Measurements from ENCODE around the gene ITPK1. TPM values are rescaled to one million over a fixed set of nuclear protein-coding genes. Genes with fewer than 3 reads are reported as not detected.

Gene ITPK1
- polyA plus RNA-seq, 2 of the 4 experiments (the other 2 are of a cell fraction): 46.2 to 47.0 TPM

DNA sequence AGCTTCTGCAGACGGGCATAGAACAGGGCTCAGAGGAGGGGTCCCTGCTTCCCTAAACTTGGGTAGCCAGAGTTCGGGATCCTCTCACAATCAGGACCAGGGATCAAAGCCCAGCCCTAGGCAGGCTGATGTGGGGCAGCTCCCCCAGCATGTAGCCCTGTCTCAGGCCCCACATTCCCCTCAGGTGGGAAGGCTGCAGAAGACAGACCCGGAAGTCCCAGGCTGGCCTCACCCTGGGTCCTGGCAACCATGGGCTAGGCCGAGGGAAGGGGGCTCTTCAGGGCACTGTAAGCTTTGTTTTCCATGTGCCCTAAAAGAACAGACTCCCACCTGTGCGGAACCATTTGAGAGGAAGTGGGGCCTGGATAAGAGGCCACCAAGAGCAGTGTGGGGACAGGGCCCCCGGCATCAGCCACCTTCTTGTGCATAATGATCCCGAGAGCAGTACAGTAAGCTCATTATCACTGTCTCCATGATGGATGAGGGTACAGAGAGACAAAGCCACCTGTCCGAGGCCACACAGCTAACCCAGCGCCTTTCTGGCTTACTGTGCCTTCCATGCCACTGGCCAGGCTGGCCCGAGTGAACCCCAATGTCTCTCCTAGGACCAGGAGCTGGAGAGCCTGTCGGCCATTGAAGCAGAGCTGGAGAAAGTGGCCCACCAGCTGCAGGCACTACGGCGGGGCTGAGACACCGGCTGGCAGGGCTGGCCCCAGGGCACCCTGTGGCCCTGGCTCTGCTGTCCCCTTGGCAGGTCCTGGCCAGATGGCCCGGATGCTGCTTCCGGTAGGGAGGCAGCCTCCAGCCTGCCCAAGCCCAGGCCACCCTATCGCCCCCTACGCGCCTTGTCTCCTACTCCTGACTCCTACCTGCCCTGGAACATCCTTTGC is 181.3 kb downstream of the ITPK1 start:
- no peak overlapping the region for H3K27ac ChIP-seq
- 90% methylated on average over 18 of the region's 19 CpGs for WGBS (ENCODE audit: missing lambda C conversion rate)
- no peak overlapping the region for H3K4me2 ChIP-seq
- peaks cover 11% of the 10 kb centered on the region; the same call in 2 of the 3 replicates for H3K4me1 ChIP-seq
- TF ChIP-seq FOXS1 (CRISPR knock-in tag; IDR thresholded peaks at IDR 0.05) (no peak), HOXB13 (CRISPR knock-in tag; IDR thresholded peaks at IDR 0.05; ENCODE audit: low read depth) (no peak)
- TF ChIP-seq, protein P1, sequence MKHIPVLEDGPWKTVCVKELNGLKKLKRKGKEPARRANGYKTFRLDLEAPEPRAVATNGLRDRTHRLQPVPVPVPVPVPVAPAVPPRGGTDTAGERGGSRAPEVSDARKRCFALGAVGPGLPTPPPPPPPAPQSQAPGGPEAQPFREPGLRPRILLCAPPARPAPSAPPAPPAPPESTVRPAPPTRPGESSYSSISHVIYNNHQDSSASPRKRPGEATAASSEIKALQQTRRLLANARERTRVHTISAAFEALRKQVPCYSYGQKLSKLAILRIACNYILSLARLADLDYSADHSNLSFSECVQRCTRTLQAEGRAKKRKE (CRISPR knock-in tag; IDR thresholded peaks at IDR 0.05; ENCODE audit: low read depth): no peak
- POLR2A ChIA-PET: no interaction called here
- FAIRE-seq: no peak
- H3K9me3 ChIP-seq: no peaks in the 10 kb centered on the region
- no peak for DNase-seq (ENCODE audit: low read depth in 1 of 2, low spot score in 1 of 2)
- ATAC-seq: peak in 1 of 2 experiments; percentile 9; a peak in 1 of 6 replicates
- CTCF ChIA-PET: interaction anchor here (0.5 to 2.5 kb wide), 7 partner anchors 10 to 300 kb away, joined by 3 to 7 read pairs (median 4); no protein-coding TSS in a partner anchor
- H3K4me3 ChIP-seq: no peak overlapping the region

DNA sequence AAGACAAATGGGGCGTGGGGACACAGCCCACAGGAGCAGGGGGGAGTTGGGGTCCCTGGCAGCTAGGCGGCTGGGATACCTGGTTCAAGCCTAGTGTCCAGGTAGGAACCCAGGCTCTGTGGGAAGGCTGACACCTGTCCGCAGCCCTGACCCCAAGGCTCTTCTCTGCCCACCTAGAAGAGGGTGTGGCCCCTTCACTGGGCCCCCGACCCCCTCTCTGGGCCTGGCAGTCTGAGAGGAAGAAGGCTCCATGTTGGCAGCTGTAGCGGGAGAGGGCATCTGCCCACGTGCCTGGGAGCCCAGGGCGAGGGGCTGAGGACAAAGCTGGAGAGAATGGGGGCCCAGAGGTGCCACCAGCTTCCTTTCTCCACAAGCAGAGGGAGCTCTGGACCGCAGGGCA is 182.2 kb downstream of the ITPK1 start:
- DNase-seq (ENCODE audit: low read depth in 1 of 2, low spot score in 1 of 2): no peak
- WGBS (ENCODE audit: missing lambda C conversion rate): 68% methylated on average over 6 of the region's 8 CpGs
- no peak for ATAC-seq
- TF ChIP-seq EHMT2 (IDR thresholded peaks at IDR 0.05; ENCODE audit: low read depth): no peak
- TF ChIP-seq MAZ (IDR thresholded peaks at IDR 0.05; ENCODE audit: borderline replicate concordance, low read depth, low read length): no peak
- no peak for TF ChIP-seq ZFP36 (IDR thresholded peaks at IDR 0.05; ENCODE audit: borderline replicate concordance, partially characterized antibody)
- no peak for TF ChIP-seq MAFK (IDR thresholded peaks at IDR 0.05; ENCODE audit: partially characterized antibody)
- TF ChIP-seq ESRRA (IDR thresholded peaks at IDR 0.05; ENCODE audit: borderline replicate concordance, low read length): no peak
- no peak for TF ChIP-seq ZSCAN20 (CRISPR knock-in tag; IDR thresholded peaks at IDR 0.05)
- no peak for TF ChIP-seq POLR2A (IDR thresholded peaks at IDR 0.05; ENCODE audit: low read length)
- no peak for TF ChIP-seq NPAS2 (CRISPR knock-in tag; IDR thresholded peaks at IDR 0.05; ENCODE audit: borderline replicate concordance)
- TF ChIP-seq SMC3 (IDR thresholded peaks at IDR 0.05): no peak
- TF ChIP-seq CHD4 (IDR thresholded peaks at IDR 0.05; ENCODE audit: borderline replicate concordance): no peak
- TF ChIP-seq, protein P2, sequence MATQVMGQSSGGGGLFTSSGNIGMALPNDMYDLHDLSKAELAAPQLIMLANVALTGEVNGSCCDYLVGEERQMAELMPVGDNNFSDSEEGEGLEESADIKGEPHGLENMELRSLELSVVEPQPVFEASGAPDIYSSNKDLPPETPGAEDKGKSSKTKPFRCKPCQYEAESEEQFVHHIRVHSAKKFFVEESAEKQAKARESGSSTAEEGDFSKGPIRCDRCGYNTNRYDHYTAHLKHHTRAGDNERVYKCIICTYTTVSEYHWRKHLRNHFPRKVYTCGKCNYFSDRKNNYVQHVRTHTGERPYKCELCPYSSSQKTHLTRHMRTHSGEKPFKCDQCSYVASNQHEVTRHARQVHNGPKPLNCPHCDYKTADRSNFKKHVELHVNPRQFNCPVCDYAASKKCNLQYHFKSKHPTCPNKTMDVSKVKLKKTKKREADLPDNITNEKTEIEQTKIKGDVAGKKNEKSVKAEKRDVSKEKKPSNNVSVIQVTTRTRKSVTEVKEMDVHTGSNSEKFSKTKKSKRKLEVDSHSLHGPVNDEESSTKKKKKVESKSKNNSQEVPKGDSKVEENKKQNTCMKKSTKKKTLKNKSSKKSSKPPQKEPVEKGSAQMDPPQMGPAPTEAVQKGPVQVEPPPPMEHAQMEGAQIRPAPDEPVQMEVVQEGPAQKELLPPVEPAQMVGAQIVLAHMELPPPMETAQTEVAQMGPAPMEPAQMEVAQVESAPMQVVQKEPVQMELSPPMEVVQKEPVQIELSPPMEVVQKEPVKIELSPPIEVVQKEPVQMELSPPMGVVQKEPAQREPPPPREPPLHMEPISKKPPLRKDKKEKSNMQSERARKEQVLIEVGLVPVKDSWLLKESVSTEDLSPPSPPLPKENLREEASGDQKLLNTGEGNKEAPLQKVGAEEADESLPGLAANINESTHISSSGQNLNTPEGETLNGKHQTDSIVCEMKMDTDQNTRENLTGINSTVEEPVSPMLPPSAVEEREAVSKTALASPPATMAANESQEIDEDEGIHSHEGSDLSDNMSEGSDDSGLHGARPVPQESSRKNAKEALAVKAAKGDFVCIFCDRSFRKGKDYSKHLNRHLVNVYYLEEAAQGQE (IDR thresholded peaks at IDR 0.05): no peak
- ChIA-PET POLR2A (no interaction called here), CTCF (interaction anchor here (1.0 to 2.5 kb wide), 4 partner anchors 11 to 199 kb away, joined by 4 to 7 read pairs (median 6); no protein-coding TSS in a partner anchor)
- no peak overlapping the region for H3K4me3 ChIP-seq
- FAIRE-seq: no peak
- no peak overlapping the region for H3K27ac ChIP-seq
- H3K4me2 ChIP-seq: no peak overlapping the region
- peaks cover 11% of the 10 kb centered on the region; the same call in 2 of the 3 replicates for H3K4me1 ChIP-seq
- H3K9me3 ChIP-seq: no peaks in the 10 kb centered on the region

DNA sequence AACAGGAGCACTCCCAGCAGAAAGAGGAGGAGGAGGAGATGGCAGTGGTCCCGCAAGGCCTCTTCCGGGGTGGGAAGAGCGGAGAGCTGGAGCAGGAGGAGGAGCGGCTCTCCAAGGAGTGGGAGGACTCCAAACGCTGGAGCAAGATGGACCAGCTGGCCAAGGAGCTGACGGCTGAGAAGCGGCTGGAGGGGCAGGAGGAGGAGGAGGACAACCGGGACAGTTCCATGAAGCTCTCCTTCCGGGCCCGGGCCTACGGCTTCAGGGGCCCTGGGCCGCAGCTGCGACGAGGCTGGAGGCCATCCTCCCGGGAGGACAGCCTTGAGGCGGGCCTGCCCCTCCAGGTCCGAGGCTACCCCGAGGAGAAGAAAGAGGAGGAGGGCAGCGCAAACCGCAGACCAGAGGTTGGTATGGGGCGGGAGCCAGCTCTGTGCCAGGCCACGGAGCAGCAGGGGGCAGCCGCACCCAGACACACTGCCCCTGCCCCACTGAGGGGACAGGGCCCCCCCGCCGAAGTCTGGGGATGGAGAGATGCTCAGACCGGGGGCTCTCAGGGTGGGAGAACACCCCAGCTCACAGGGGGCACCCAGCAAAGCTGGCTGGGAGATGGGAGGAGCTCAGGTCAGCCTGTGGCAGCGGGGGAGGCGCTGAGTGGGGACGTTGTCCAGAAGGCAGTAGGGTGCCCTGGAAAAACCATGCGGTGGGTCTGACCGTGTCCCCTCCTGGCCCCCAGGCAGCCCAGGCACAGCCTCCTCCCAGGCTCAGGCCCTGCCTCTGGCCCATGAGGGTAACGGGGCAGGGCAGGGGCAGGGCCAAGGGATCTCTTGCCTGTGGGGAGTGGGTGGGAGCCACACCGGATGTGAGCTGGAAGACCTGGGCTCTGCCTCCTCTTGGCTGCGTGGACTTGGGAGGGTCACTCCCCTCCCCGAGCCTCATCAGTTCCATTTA is 183.0 kb downstream of the ITPK1 start:
- Histone ChIP-seq H3K4me1 (peaks cover 5% of the 10 kb centered on the region; the same call in 2 of the 3 replicates), H3K4me3 (no peak overlapping the region), H3K27ac (no peak overlapping the region), H3K9me3 (no peaks in the 10 kb centered on the region), H3K4me2 (no peak overlapping the region)
- TF ChIP-seq MAZ (IDR thresholded peaks at IDR 0.05; ENCODE audit: borderline replicate concordance, low read depth, low read length) (no peak), NPAS2 (CRISPR knock-in tag; IDR thresholded peaks at IDR 0.05; ENCODE audit: borderline replicate concordance) (no peak)
- FAIRE-seq (no peak), ATAC-seq (no peak), DNase-seq (ENCODE audit: low read depth in 1 of 2, low spot score in 1 of 2) (no peak)
- ChIA-PET CTCF (interaction anchor here (0.9 to 2.5 kb wide), 4 partner anchors 12 to 200 kb away, joined by 3 to 7 read pairs (median 6); no protein-coding TSS in a partner anchor), POLR2A (no interaction called here)
- WGBS (ENCODE audit: missing lambda C conversion rate): 82% methylated on average over 33 of the region's 35 CpGs
